WERI-Rb-1 (cell line): ENCODE data around the gene ILKAP.

Experiments
- DNase-seq: peaks from one replicate; pipeline ENCODE4 v3.0.0-alpha.2; 2020
- H3K27ac ChIP-seq: fragments of 250-450 bp; sonication (Bioruptor Pico); 2 replicates; pipeline ENCODE4 v1.5.1; 2020; ENCODE audit warnings: mild to moderate bottlenecking, moderate library complexity
- H3K27me3 ChIP-seq: fragments of 250-450 bp; sonication (Bioruptor Pico); 2 replicates; pipeline ENCODE4 v1.5.1; 2021; ENCODE audit warnings: mild to moderate bottlenecking, low read depth, moderate library complexity; ENCODE audit not compliant: insufficient read depth, severe bottlenecking
- H3K36me3 ChIP-seq: fragments of 250-450 bp; sonication (Bioruptor Pico); 2 replicates; pipeline ENCODE4 v1.5.1; 2020; ENCODE audit warnings: mild to moderate bottlenecking, moderate library complexity
- H3K4me3 ChIP-seq: 2 replicates; pipeline ENCODE4 v1.5.1; 2011; ENCODE audit warnings: low read depth, mild to moderate bottlenecking, control low read depth, low read length
- H3K9me3 ChIP-seq: fragments of 250-450 bp; sonication (Bioruptor Pico); 2 replicates; pipeline ENCODE4 v1.5.1; 2021; ENCODE audit warnings: mild to moderate bottlenecking, moderate library complexity; ENCODE audit not compliant: severe bottlenecking
- CTCF ChIP-seq: IDR thresholded peaks from 2 replicates; pipeline ENCODE4 v1.5.1; 2011; ENCODE audit warnings: low read depth, mild to moderate bottlenecking, control low read depth, inconsistent platforms, low read length

Gene ILKAP

GRCh38 chr2:238135601-238136150, 67.8 kb downstream of the ILKAP start:
- Histone ChIP-seq H3K36me3 (no peaks in the 10 kb centered on the region), H3K9me3 (no peaks in the 10 kb centered on the region), H3K4me3 (no peak overlapping the region), H3K27me3 (no peaks in the 10 kb centered on the region), H3K27ac (no peak overlapping the region)
- DNase-seq = no peak
- no peak for TF ChIP-seq CTCF

- Histone ChIP-seq H3K36me3 (no peaks in the 10 kb centered on the region), H3K27ac (no peak overlapping the region), H3K9me3 (no peaks in the 10 kb centered on the region), H3K27me3 (no peaks in the 10 kb centered on the region), H3K4me3 (no peak overlapping the region)
- TF ChIP-seq CTCF = no peak
- DNase-seq = no peak
Observed at GRCh38 chr2:238134393-238134785, 69.1 kb downstream of the ILKAP start.

- no peak for DNase-seq
- TF ChIP-seq CTCF = peak; percentile 41
Observed at GRCh38 chr2:238133499-238134392, 69.7 kb downstream of the ILKAP start.

GRCh38 chr2:238132463-238133450, 70.7 kb downstream of the ILKAP start:
- Histone ChIP-seq H3K4me3 (no peak overlapping the region), H3K27me3 (no peaks in the 10 kb centered on the region), H3K9me3 (no peaks in the 10 kb centered on the region), H3K36me3 (no peaks in the 10 kb centered on the region), H3K27ac (no peak overlapping the region)
- TF ChIP-seq CTCF = no peak
- no peak for DNase-seq

More at GRCh38 chr2:238133499-238134392, 69.7 kb downstream of the ILKAP start:
- Histone ChIP-seq H3K9me3 (no peaks in the 10 kb centered on the region), H3K36me3 (no peaks in the 10 kb centered on the region), H3K27ac (no peak overlapping the region), H3K4me3 (no peak overlapping the region), H3K27me3 (no peaks in the 10 kb centered on the region)

GRCh38 chr2:238131761-238132462, 71.6 kb downstream of the ILKAP start:
- H3K9me3 ChIP-seq = no peaks in the 10 kb centered on the region
- no peak for TF ChIP-seq CTCF
- H3K4me3 ChIP-seq = no peak overlapping the region
- H3K36me3 ChIP-seq = no peaks in the 10 kb centered on the region
- H3K27ac ChIP-seq = no peak overlapping the region
- H3K27me3 ChIP-seq = no peaks in the 10 kb centered on the region
- DNase-seq = no peak
